NCI-H1092 treated with DMSO at 0.1 percent for 48 hours (cell line): ENCODE results near the gene AOPEP.

Source experiments
- DNase-seq: peaks from one replicate; lab custom pipeline; 2025; lab: John Stamatoyannopoulos, UW

Gene AOPEP

GRCh38 chr9:94714494-94714893 lies 12.0 kb upstream of the AOPEP start:
- no peak for DNase-seq

DNA sequence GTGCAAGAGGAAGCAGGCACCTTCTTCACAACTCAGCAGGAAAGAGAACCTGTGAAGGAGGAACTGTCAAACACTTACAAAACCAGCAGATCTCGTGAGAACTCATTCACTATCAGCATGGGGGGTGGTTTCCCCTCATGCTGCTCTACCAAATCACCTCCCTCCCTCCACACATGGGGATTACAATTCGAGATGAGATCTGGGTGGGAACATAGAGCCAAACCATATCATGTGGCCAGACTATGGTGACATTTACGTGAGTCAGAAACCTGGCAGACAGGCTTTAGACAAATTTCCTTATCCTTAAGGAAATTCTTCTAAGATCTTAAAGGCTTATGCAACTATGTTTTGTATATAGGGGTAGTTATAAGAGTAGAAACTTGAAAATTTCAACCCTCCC lies 8.7 kb upstream of the AOPEP start:
- no peak for DNase-seq

GRCh38 chr9:94718936-94719335 lies 7.6 kb upstream of the AOPEP start:
- no peak for DNase-seq

DNA sequence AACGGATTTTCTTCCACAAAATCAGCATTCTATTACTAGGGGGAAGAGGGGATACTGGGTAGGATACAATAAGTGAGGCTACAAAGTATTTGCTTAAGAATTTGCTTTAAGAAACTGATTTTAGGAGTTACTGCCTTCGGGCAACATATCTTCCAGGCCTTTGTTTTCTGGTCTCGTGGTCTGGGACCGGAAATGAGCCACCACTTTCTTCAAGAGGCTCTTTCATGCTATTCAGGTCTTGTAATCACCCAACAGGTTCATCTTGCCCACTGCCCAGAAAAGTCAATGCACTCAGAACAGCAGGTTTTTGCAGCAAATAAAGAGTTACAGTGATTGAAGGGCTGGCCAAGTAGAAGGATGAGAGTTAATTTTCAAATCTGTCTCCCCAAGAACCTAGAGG lies 6.6 kb upstream of the AOPEP start:
- no peak for DNase-seq

DNA sequence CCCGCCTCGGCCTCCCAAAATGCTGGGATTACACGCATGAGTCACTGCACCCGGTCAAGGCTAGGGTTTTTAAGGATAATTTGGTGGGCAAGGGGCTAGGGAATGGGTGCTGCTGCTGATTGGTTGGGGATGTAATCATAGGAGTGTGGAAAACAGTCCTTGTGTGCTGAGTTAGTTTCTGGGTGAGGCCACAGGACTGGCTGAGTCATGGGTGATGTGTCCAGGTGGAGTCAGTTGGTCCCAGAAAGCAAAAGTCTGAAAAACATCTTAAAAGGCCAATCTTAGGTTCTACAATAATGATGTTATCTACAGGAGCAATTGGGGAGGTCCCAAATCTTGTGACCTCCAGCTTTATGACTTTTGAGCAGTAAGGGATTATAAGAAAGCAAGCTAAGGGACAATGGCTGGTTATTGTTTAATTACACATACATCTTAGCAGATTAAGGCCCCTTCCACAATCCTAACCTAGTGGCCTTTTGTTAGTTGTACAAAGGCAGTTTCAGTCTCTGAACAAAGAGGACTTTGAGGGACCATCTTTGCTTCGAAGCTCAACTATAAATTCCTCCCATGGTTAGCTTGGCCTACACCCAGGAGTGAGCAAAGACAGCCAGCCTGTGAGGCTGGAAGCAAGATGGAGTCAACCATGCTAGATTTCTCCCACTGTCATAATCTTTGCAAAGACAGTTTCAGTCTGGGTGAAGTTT lies 5.5 kb upstream of the AOPEP start:
- no peak for DNase-seq

GRCh38 chr9:94721754-94722153 lies 4.7 kb upstream of the AOPEP start:
- DNase-seq, result no peak

- DNase-seq, result no peak
Measured at GRCh38 chr9:94725293-94725692, 1.2 kb upstream of the AOPEP start.

- no peak for DNase-seq
Measured at GRCh38 chr9:94728719-94729118, 2.2 kb downstream of the AOPEP start.

GRCh38 chr9:94729199-94729598 lies 2.7 kb downstream of the AOPEP start:
- DNase-seq, result no peak

DNA sequence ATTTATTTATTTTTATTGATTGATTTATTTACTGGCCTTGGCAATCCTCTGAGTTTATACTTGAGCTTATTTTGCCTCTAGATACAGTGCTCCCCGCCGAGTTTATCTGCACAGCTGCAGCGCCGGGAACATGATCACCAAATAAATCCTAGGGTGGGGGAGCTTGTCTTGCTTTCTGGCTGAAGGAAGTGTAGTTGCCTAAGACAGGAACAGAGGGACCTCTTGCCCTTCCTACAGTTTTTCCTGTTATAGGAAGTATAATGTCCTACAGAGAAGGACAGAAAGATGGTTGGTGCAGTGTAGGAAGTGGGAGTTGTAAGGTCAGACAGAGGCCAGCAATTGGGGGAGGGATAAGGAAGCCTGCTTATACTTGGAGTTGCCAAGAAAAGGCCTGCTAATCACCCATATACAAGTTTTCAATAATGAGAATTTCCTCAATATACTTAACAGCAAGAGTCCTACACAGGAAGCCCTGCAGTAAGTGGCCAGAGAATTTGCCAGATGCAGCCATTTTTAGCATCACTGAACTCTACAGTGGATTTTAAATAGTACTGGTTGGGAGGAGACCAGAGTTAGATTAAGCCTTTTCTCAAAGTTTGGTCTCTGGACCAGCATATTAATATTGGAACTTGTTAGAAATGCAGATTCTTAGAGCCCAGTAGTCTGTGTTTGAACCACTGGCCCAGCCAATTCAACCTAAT lies 7.7 kb downstream of the AOPEP start:
- peak; percentile 18 for DNase-seq

GRCh38 chr9:94736759-94737158 lies 10.3 kb downstream of the AOPEP start:
- no peak for DNase-seq

- no peak for DNase-seq
Measured at GRCh38 chr9:94740145-94740840, 13.8 kb downstream of the AOPEP start.

DNA sequence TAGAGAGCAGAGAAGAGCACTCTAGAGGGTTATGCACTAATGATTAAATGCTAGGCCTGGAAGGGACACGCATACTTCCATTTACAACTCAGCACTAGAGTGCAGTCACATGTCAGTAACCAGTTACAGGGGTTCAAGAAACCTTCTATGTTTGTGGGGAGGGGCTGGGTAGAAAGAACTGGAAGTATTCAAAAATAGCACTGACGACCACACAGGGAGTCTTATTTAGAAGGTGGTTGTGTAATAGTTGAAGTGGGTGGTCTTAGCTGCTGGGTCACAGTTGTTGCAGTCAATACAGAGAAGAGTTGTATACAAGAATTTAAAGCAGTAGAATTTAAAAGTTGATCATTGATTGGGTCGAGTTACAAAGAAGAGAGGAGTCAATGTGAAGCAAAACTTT lies 15.4 kb downstream of the AOPEP start:
- no peak for DNase-seq

DNA sequence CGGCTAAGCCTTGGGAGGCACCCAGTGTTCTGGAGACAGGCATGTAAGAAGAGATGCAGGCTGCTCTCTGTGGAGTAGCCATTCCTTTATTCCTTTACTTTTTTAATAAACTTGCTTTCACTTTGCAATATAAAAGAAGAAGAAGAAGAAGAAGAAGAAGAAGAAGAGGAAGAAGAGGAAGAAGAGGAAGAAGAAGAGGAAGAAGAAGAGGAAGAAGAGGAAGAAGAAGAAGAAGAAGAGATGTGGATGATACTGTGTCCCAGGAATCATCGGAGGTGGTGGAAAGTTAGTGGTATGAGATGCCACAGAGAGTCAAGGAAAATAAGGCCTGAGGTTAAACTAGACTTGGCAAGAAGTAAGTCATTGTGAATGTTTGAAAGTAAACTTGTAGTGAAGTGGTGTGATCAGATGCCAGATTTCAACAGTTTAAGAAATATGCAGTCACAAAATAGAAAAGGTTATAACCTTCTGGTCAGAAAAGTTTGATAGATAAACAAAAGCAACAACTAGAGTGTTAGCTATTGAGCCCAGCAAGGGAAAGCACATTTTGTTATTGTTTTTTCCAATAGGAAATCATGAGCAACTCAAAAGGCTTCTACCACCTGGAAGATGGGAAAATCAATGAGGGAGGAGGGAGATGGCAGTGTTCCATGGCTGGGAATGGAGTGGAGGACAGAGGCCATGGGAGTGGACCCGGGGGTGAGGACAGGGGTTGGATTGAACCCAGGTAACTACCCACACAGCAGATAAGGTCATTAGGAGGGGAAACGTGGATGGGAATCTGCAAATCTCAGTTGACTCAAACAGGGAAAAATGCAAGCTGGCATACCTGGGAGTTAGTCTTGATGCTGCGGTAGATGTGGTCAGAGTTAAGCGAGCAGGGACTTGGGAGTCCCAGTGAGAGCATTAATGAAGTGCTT lies 16.8 kb downstream of the AOPEP start:
- no peak for DNase-seq

- DNase-seq, result no peak
Measured at GRCh38 chr9:94745806-94746540, 19.5 kb downstream of the AOPEP start.

DNA sequence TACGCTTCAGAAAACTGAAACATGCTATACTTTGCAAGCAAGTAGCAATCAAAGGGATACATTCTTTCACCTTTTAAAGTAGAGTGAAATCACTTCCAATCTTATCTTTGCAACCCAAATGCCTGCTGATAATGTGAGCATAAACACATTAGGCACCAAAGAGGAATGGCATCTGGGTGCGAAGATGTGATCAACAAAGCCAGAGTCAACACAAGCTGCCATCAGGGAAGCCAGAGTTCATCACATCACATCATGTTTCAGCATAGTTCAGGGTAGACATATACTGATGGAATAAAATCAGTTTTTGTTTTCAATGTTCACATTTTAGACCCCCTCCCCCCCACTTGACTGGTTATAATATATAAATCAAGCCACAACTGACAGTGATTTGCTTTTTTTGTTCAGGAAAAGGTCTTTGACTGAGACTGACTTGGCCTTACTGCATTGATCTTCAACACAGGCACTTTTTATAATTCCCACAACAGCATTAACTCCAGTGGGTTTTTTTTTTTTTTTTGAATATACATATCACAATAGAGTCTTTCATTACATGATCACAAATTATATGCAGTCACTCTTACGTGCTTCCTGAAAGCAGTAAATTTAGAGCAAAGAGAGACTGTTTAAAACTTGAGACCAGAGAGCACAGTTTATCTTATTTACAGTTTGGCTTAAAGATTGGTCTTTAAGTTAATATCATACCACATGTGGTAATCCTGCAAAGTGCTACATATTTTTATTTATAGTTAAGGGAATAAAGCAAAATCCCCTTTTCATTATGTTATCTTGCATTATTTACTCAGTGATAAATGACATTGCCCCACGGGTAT lies 20.3 kb downstream of the AOPEP start:
- no peak for DNase-seq

DNA sequence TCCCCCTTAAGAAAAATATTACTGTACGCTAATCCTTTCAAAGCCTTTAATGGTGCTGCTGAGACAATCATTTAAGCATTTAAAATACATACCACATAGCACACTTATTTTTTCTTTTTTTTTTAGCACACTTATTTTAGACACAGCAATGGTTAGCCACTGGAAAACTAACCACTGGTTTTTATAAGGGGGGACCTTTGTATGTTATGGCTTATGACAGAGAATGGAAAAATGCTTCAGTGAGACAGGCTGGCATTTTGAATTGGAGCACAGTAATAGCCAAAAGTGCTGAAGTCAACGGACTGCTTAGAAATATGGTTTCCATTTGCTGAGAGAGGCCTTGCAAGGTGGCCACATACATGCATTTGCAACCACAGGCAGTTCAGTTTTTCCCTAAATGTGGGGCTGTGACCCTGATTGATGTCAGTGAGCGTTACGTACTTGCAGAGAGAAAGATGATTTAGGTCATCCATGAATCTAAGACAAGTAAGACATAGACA lies 28.5 kb downstream of the AOPEP start:
- no peak for DNase-seq

DNA sequence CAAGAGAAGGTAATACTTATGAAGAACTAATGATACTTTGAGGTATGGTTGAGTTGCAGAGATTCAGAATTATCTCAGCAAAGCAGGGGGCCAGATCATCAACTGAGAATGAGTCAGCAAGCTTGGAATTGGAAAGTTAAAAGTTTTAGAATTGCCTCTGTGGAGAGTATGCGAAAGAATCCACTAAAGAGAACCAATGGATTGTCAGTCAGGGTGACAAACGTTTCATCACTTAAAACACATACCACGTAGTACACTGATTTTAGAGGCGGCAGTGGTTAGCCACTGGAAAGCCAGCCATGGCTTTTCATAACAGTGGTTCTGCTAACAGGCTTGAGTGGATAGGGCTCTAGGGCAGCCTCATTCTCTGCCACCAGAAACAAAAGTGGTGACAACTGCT lies 30.7 kb downstream of the AOPEP start:
- no peak for DNase-seq

GRCh38 chr9:94758031-94758430 lies 31.5 kb downstream of the AOPEP start:
- no peak for DNase-seq

DNA sequence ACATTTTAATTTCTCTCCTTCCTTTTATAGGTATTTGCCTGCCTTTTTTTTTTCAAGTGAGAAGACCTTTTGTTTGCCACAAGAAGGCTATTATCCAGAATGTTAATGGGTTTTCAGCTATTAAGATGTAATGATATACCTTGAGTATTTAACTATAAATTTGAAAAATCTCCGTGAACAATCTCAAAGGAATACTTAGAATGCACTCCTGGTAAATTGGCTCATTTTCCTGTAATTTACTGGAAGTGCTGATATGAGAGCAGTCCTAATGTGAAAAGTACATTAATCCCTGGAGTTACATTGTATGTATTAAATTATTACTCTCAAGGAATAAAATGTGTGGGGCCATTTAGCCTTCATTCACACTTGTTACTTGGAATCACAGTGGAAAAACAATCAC lies 32.4 kb downstream of the AOPEP start:
- peak; percentile 11 for DNase-seq
